Lower lobe of right lung (tissue), 2 donors: ENCODE results near the gene WDR19. TPM values are rescaled to one million over a fixed set of nuclear protein-coding genes. Genes with fewer than 3 reads are reported as not detected.
A peak's percentile ranks its signal among the peaks of the same experiment; 100 is the strongest.
"Not testable (repeated sequence)": the region's sequence is repeated elsewhere in the genome, so short reads cannot be mapped to it uniquely, and the experiment has no call there.

Experiments used
- ATAC-seq, 2 donors: fragments of 200-7000 bp; cut with Tn5 transposase; one replicate each; pipeline ENCODE4 v1.9.1; 2020 to 2022; ENCODE audit warnings: mild to moderate bottlenecking in 2 of 2, moderate library complexity in 2 of 2
- DNase-seq: peaks from one replicate; pipeline ENCODE4 v3.0.0-alpha.2; 2020
- H3K27ac ChIP-seq: fragments of 200-600 bp; one replicate; pipeline ENCODE4 v1.8.0; 2022
- H3K27me3 ChIP-seq: fragments of 200-600 bp; one replicate; pipeline ENCODE4 v1.8.0; 2022; ENCODE audit warnings: low read depth
- H3K36me3 ChIP-seq: fragments of 200-600 bp; one replicate; pipeline ENCODE4 v1.8.0; 2022; ENCODE audit warnings: mild to moderate bottlenecking
- H3K4me1 ChIP-seq: fragments of 200-600 bp; one replicate; pipeline ENCODE4 v1.8.0; 2022
- H3K4me3 ChIP-seq: fragments of 200-600 bp; one replicate; pipeline ENCODE4 v1.8.0; 2022; ENCODE audit warnings: mild to moderate bottlenecking
- H3K9me3 ChIP-seq: fragments of 200-600 bp; one replicate; pipeline ENCODE4 v1.8.0; 2022
- CTCF ChIP-seq: fragments of 200-600 bp; IDR thresholded peaks from one replicate; pipeline ENCODE4 v1.8.0; 2022; ENCODE audit warnings: antibody characterized with exemption, mild to moderate bottlenecking
- intact Hi-C: fragments of 100-400 bp; cut with DNase I; formaldehyde crosslinking; loops from one replicate; pipeline ENCODE4 v1.11.0; 2022
- total RNA-seq: library from RNA; stranded (reverse); fragmentation: NEBNext Ultra II Directional; extraction: Animal tissue kit (Norgen Biotek cat#: 25700); gene quantifications from one replicate; pipeline ENCODE4 v1.2.1, GENCODE V29; 2021
- donor health status: DM: no; HTN: yes; CAD: no; lungs with severe emphysema.

WDR19 gene
- total RNA-seq, 1 donor from 2014 or later = 40.1 TPM

- TF ChIP-seq CTCF = no peak
- H3K9me3 ChIP-seq = no peaks in the 10 kb centered on the region
- H3K27me3 ChIP-seq = no peaks in the 10 kb centered on the region
- no peak overlapping the region for H3K27ac ChIP-seq
- no peak overlapping the region for H3K4me3 ChIP-seq
- no peaks in the 10 kb centered on the region for H3K36me3 ChIP-seq
- no peak for ATAC-seq
- DNase-seq = no peak
- intact Hi-C loops = no loop called here
- peaks cover 17% of the 10 kb centered on the region for H3K4me1 ChIP-seq
Measured at GRCh38 chr4:39179681-39180080, 2.6 kb upstream of the WDR19 start.

GRCh38 chr4:39180629-39181028 is 1.7 kb upstream of the WDR19 start:
- H3K4me3 ChIP-seq, H3K27me3 ChIP-seq, intact Hi-C loops, H3K9me3 ChIP-seq, DNase-seq, H3K27ac ChIP-seq, H3K36me3 ChIP-seq, ATAC-seq: not testable (repeated sequence)
- H3K4me1 ChIP-seq = peaks cover 17% of the 10 kb centered on the region

- ATAC-seq (no peak), DNase-seq (no peak)
- Histone ChIP-seq H3K27ac (peak overlapping the region; percentile 51), H3K9me3 (no peaks in the 10 kb centered on the region), H3K4me1 (peaks cover 17% of the 10 kb centered on the region), H3K27me3 (no peaks in the 10 kb centered on the region), H3K36me3 (peaks cover 6% of the 10 kb centered on the region), H3K4me3 (peak overlapping the region; percentile 78)
- no peak for TF ChIP-seq CTCF
- intact Hi-C loops = no loop called here
Measured at GRCh38 chr4:39181520-39181904, 817 bp upstream of the WDR19 start.

- no peaks in the 10 kb centered on the region for H3K27me3 ChIP-seq
- intact Hi-C loops = no loop called here
- ATAC-seq (no peak), DNase-seq (no peak)
- H3K4me3 ChIP-seq = no peak overlapping the region
- peaks cover 13% of the 10 kb centered on the region for H3K4me1 ChIP-seq
- H3K9me3 ChIP-seq = no peaks in the 10 kb centered on the region
- H3K36me3 ChIP-seq = peaks cover 26% of the 10 kb centered on the region
- H3K27ac ChIP-seq = no peak overlapping the region
- TF ChIP-seq CTCF = no peak
Measured at GRCh38 chr4:39201963-39202362, 19.6 kb downstream of the WDR19 start.

GRCh38 chr4:39204543-39204942 is 22.2 kb downstream of the WDR19 start:
- DNase-seq = no peak
- Histone ChIP-seq H3K27ac (no peak overlapping the region), H3K4me1 (peaks cover 13% of the 10 kb centered on the region), H3K36me3 (peaks cover 25% of the 10 kb centered on the region), H3K9me3 (no peaks in the 10 kb centered on the region), H3K27me3 (no peaks in the 10 kb centered on the region), H3K4me3 (no peak overlapping the region)
- TF ChIP-seq CTCF = no peak
- ATAC-seq = no peak
- intact Hi-C loops = no loop called here

- H3K27me3 ChIP-seq = no peaks in the 10 kb centered on the region
- peaks cover 13% of the 10 kb centered on the region for H3K4me1 ChIP-seq
- ATAC-seq = peak in 1 of 2 donors; percentile 44
- no peak overlapping the region for H3K4me3 ChIP-seq
- TF ChIP-seq CTCF = no peak
- intact Hi-C loops = no loop called here
- DNase-seq = no peak
- H3K27ac ChIP-seq = no peak overlapping the region
- no peaks in the 10 kb centered on the region for H3K9me3 ChIP-seq
- H3K36me3 ChIP-seq = peaks cover 26% of the 10 kb centered on the region
Measured at GRCh38 chr4:39205000-39205399, 22.7 kb downstream of the WDR19 start.
